HFFc6 (cell line): ENCODE measurements around the gene JAKMIP2. TPM values are rescaled to one million over a fixed set of nuclear protein-coding genes. Genes with fewer than 3 reads are reported as not detected.
"Not testable (repeated sequence)": the region's sequence is repeated elsewhere in the genome, so short reads cannot be mapped to it uniquely, and the experiment has no call there.

Experiments used
- DNase-seq: peaks from one replicate; pipeline ENCODE4 v3.0.0-alpha.2; 2018
- H3K27ac Mint-ChIP-seq: 2 replicates; pipeline ENCODE4 v1.8.0; 2020; ENCODE audit warnings: mild to moderate bottlenecking, mixed read lengths
- H3K27me3 Mint-ChIP-seq: 2 replicates; pipeline ENCODE4 v1.8.0; 2021; ENCODE audit warnings: mild to moderate bottlenecking, moderate library complexity, mixed read lengths; ENCODE audit not compliant: insufficient read depth
- H3K36me3 Mint-ChIP-seq: 2 replicates; pipeline ENCODE4 v1.8.0; 2021; ENCODE audit warnings: low read depth, mixed read lengths
- H3K4me1 Mint-ChIP-seq: 2 replicates; pipeline ENCODE4 v1.8.0; 2020; ENCODE audit warnings: low read depth, mixed read lengths
- H3K4me3 Mint-ChIP-seq: 2 replicates; pipeline ENCODE4 v1.8.0; 2020; ENCODE audit warnings: mild to moderate bottlenecking, moderate library complexity, mixed read lengths
- H3K9me3 Mint-ChIP-seq: 2 replicates; pipeline ENCODE4 v1.8.0; 2020; ENCODE audit warnings: mild to moderate bottlenecking, mixed read lengths
- long read RNA-seq: library from polyadenylated mRNA; unstranded; transcript quantifications from one replicate; pipeline ENCODE4 v2.0.0, GENCODE V29; 2019
- total RNA-seq, 6 experiments: library from RNA; stranded (reverse); fragmentation: NEBNext Ultra II Directional; extraction: Animal tissue kit (Norgen Biotek cat#: 25700); gene quantifications; 2 replicates in 1 of 6; 3 replicates in 5 of 6; pipeline ENCODE4 v1.2.3, GENCODE V29; 2021
- TF ChIP-seq, protein P1 (sequence below): fragments of 200-600 bp; sonication (generic); IDR thresholded peaks from 2 replicates; pipeline ENCODE4 v1.5.0; 2021; ENCODE audit warnings: antibody characterized with exemption, mild to moderate bottlenecking

The JAKMIP2 gene
- total RNA-seq: not detected
- long read RNA-seq, partial matches to known transcripts: 0 of 1 reads
- long read RNA-seq, other reads (novel, unspliced or antisense): 1 of 1 reads

DNA sequence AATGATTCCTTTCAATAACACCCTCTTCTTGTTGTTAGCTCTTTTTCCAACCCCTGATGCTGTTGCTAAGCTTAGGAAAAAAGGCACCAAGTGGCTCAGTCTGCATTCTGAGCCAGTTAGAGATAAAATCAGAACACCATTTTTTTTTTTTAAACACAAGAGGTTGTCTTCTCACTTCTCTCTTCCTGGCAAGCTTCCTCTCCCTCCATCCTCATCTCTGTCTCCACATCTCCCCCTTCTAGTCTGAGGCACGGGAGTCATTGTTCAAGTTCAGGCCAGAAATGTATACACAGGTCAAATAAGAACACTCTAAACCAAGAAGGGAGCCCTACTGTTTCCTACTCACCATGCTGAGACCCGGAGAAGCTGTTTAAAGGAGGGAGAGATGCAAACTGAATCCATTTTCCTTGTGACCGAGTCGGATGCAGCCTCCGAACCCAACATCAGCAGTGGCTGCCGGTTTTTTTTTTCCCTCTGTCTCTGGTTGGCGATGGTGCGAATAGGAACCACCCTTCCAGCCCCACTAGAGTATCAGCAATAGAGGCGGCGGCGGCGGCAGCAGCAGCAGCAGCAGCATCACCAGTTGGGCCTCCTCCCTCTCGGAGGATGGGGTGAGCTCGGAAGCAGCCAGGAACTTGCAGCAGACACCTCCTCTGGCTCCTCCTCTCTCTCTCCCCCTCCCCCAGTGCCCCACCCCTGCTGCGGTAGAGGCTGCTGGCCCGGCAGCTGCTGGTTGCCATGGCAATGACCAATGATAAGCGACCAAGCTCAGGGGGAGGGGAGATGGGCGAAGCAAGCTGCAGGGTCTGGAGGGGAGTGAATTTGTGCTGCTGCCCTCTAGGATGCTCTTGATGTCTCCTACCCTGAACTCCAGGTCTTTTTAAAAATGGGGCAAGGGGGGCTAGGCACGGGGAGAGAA, at the start of gene JAKMIP2:
Gene JAKMIP2 (minus strand): TSS at position 619 of the 919 bp plus-strand sequence. CDS start 110,922 bp downstream, outside the sequence.
- H3K4me3 Mint-ChIP-seq: no peak within 1 kb of the TSS
- DNase-seq: no peak
- TF ChIP-seq, protein P1, sequence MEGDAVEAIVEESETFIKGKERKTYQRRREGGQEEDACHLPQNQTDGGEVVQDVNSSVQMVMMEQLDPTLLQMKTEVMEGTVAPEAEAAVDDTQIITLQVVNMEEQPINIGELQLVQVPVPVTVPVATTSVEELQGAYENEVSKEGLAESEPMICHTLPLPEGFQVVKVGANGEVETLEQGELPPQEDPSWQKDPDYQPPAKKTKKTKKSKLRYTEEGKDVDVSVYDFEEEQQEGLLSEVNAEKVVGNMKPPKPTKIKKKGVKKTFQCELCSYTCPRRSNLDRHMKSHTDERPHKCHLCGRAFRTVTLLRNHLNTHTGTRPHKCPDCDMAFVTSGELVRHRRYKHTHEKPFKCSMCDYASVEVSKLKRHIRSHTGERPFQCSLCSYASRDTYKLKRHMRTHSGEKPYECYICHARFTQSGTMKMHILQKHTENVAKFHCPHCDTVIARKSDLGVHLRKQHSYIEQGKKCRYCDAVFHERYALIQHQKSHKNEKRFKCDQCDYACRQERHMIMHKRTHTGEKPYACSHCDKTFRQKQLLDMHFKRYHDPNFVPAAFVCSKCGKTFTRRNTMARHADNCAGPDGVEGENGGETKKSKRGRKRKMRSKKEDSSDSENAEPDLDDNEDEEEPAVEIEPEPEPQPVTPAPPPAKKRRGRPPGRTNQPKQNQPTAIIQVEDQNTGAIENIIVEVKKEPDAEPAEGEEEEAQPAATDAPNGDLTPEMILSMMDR: no peak

DNA sequence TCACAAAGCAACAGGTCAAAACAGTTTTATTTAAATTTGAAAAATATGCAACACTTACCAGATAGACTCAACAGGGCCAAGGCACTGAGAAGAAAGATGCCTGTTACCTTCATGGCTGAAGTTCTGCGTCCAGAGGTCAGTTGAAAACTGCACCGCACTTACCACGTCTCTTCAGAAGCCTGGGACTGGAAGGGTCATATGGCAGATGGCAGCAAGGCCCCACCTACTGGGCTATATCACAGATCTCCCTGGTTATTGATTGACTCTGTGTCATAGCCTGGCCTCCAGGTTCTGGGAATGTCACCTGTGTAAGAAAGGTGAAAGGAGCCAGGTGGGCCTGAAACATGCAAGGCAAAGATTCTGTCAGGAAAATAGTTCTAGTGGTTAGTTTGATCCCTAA, 48.9 kb upstream of the JAKMIP2 start, which contains the start of gene SPINK1:
Gene SPINK1 (minus strand): TSS at position 207 of the 400 bp plus-strand sequence. CDS start 94 bp downstream, at position 113.
- no peaks in the 10 kb centered on the region for H3K4me1 Mint-ChIP-seq
- no peaks in the 10 kb centered on the region for H3K9me3 Mint-ChIP-seq
- TF ChIP-seq, protein P1: no peak
- H3K4me3 Mint-ChIP-seq: no peak within 1 kb of the TSS
- no peaks in the 10 kb centered on the region for H3K27me3 Mint-ChIP-seq
- H3K27ac Mint-ChIP-seq: no peak within 1 kb of the TSS
- DNase-seq: no peak
- no peaks in the 10 kb centered on the region for H3K36me3 Mint-ChIP-seq

More for the DNA sequence above, at the start of gene JAKMIP2:
- no peaks in the 10 kb centered on the region for H3K9me3 Mint-ChIP-seq
- no peak within 1 kb of the TSS for H3K27ac Mint-ChIP-seq
- no peaks in the 10 kb centered on the region for H3K36me3 Mint-ChIP-seq
- no peaks in the 10 kb centered on the region for H3K4me1 Mint-ChIP-seq
- no peaks in the 10 kb centered on the region; the same call in none of the 2 replicates for H3K27me3 Mint-ChIP-seq

DNA sequence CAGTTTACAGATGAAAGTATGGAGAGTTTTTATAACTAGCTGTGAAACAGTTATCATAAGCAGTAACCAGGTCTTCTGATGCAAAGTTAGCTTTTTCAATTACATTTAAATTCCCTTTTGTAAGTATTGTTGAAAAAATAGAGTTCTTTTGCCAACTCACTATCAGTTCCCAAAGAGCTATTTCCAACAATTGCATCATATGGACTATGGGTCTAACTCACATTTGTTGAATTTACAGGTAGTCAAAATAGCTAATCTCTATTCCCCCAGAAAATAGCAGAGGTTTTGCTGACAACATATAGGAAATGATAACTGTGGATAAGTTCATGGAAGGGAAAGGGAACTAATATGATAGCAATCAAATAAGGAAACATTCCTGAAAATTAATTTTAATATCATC, 47.5 kb upstream of the JAKMIP2 start:
- H3K4me1 Mint-ChIP-seq: no peaks in the 10 kb centered on the region
- no peak overlapping the region for H3K4me3 Mint-ChIP-seq
- H3K27me3 Mint-ChIP-seq: no peaks in the 10 kb centered on the region
- no peaks in the 10 kb centered on the region for H3K36me3 Mint-ChIP-seq
- no peak for DNase-seq
- H3K27ac Mint-ChIP-seq: no peak overlapping the region
- H3K9me3 Mint-ChIP-seq: no peaks in the 10 kb centered on the region
- TF ChIP-seq, protein P1: no peak

DNA sequence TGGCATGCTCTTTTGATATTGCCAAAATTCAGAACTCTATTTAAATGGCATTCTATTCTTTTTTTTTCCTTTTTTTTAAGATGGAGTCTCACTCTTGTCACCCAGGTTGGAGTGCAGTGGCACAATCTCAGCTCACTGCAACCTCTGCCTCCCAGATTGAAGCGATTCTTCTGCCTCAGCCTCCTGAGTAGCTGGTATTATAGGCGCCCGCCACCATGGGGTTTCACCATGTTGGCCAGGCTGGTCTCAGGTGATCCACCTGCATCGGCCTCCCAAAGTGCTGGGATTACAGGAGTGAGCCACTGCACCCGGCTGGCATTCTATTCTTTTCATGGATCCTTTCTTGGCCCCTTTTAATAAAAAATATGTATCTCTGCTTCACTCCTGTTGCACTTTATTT, 44.5 kb upstream of the JAKMIP2 start:
- not testable (repeated sequence) for H3K36me3 Mint-ChIP-seq, H3K9me3 Mint-ChIP-seq, DNase-seq, H3K27me3 Mint-ChIP-seq, H3K4me3 Mint-ChIP-seq, H3K4me1 Mint-ChIP-seq, H3K27ac Mint-ChIP-seq

DNA sequence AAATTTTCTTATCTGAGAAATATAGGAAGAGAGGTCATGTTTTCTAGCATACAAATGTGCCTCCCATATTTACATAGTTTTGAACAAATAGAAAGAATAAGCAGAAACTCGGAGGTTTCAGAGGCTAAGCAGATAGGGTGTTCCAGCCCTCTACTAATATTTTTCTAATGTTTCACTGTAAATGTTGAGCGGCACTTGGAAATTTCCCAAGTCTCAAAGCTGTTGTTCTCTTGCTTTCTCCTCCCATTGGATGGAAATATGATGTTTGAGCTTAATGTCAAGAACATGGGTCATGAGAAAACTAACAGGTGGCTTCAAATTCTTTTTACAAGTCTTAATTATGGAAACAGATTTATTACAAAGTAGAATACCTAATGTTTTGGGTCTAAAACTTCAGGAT, 43.8 kb upstream of the JAKMIP2 start:
- Mint-ChIP-seq H3K9me3 (no peaks in the 10 kb centered on the region), H3K36me3 (no peaks in the 10 kb centered on the region), H3K27ac (no peak overlapping the region), H3K4me1 (no peaks in the 10 kb centered on the region), H3K27me3 (no peaks in the 10 kb centered on the region), H3K4me3 (no peak overlapping the region)
- no peak for DNase-seq
- TF ChIP-seq, protein P1: no peak
